GM12878 (cell line): ENCODE measurements around the gene CTIF.

ENCODE experiments used
- EZH2 ChIP-seq: IDR thresholded peaks from 2 replicates; pipeline ENCODE4 v1.6.1; 2012; ENCODE audit warnings: low read depth, mild to moderate bottlenecking, control low read depth, inconsistent platforms, low read length, borderline replicate concordance; ENCODE audit not compliant: control insufficient read depth
- NFYB ChIP-seq: IDR thresholded peaks from 2 replicates; pipeline ENCODE4 v1.6.1; 2011; ENCODE audit warnings: low read depth, mild to moderate bottlenecking, low read length, improper control_type of control experiment, moderate library complexity; ENCODE audit not compliant: insufficient read depth

GRCh38 chr18:48642503-48642902, 103.7 kb downstream of the CTIF start:
- TF ChIP-seq NFYB (no peak), EZH2 (no peak)
